ENCODE data around the gene NF1. TPM values are rescaled to one million over a fixed set of nuclear protein-coding genes. Genes with fewer than 3 reads are reported as not detected.

NF1 gene
- total RNA-seq, 4 donors from 2014 or later = 40.9 to 158 (median 113) TPM

DNA sequence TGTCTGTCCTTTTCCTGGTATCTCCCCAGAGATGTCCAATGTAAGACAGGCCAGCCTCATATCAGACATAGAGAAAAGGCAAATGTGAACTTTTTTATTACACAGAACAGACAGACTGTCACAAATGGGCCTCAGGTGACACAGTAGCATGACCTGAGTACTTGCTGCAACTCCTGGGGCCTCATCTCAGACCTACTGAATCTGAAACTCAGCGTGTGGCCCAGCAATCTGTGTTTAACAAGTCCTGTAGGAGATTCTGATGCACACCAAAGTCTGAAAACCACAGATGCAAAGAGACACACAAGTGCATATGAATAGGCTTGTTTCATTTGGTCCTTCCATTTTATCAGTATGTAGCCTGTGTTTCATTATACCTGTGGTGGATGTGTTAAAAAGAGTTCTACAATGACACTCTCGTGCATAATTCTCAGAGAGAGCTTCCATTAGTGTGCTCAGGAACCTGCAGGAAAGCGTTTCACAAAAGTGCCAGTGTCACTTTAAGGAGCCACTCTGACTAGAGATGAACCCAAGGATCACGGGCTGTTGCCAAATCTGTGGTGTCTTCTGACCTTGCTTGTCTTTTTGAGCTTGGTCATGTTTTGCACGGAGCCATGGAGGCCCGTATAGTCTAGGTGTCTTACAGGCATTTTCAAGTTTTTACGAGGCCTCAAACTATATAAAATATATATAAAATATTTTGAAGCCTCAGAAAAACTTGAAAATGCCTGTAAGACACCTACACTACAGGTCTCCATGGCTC lies 33.8 kb upstream of the NF1 start:
- H3K36me3 ChIP-seq = no peaks in the 10 kb centered on the region
- no peaks in the 10 kb centered on the region for H3K27me3 ChIP-seq
- DNase-seq = no peak
- H3K4me3 ChIP-seq = no peak overlapping the region
- H3K27ac ChIP-seq = no peak overlapping the region
- intact Hi-C loops (cut with DNase I; ENCODE audit: low total_unique reads) = no loop called here
- no peaks in the 10 kb centered on the region for H3K9me3 ChIP-seq
- no peaks in the 10 kb centered on the region for H3K4me1 ChIP-seq
- TF ChIP-seq CTCF (IDR thresholded peaks at IDR 0.05) (no peak), POLR2A (IDR thresholded peaks at IDR 0.05) (no peak)

DNA sequence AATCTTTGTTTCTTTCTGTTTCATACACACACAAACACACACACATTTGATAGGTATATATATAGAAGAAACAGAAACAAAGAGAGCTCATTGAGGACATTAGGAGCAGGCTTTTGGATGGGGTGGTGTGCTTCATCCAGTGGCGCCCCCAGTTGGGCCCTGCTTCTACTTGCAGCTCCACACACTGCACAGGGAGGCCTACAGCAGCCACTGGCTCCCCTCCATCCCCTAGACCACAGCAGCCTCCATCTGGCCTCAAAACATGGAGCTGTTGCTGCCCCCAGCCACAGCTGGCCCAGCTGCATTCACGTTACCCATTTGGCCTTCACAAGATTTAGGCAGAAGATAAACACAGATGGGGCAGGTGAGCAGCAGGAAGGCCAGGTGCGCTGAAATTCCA lies 33.1 kb upstream of the NF1 start:
- H3K36me3 ChIP-seq = no peaks in the 10 kb centered on the region
- H3K27ac ChIP-seq = no peak overlapping the region
- no peaks in the 10 kb centered on the region for H3K4me1 ChIP-seq
- intact Hi-C loops (cut with DNase I; ENCODE audit: low total_unique reads) = no loop called here
- TF ChIP-seq POLR2A (IDR thresholded peaks at IDR 0.05) (no peak), CTCF (IDR thresholded peaks at IDR 0.05) (no peak)
- no peaks in the 10 kb centered on the region for H3K27me3 ChIP-seq
- no peak for DNase-seq
- no peak overlapping the region for H3K4me3 ChIP-seq
- H3K9me3 ChIP-seq = no peaks in the 10 kb centered on the region

GRCh38 chr17:31062346-31062745 lies 32.4 kb upstream of the NF1 start:
- no peak overlapping the region for H3K4me3 ChIP-seq
- intact Hi-C loops (cut with DNase I; ENCODE audit: low total_unique reads) = no loop called here
- no peaks in the 10 kb centered on the region for H3K4me1 ChIP-seq
- no peak overlapping the region for H3K27ac ChIP-seq
- no peak for DNase-seq
- H3K27me3 ChIP-seq = no peaks in the 10 kb centered on the region
- no peaks in the 10 kb centered on the region for H3K36me3 ChIP-seq
- TF ChIP-seq POLR2A (IDR thresholded peaks at IDR 0.05) (no peak), CTCF (IDR thresholded peaks at IDR 0.05) (no peak)
- H3K9me3 ChIP-seq = no peaks in the 10 kb centered on the region

DNA sequence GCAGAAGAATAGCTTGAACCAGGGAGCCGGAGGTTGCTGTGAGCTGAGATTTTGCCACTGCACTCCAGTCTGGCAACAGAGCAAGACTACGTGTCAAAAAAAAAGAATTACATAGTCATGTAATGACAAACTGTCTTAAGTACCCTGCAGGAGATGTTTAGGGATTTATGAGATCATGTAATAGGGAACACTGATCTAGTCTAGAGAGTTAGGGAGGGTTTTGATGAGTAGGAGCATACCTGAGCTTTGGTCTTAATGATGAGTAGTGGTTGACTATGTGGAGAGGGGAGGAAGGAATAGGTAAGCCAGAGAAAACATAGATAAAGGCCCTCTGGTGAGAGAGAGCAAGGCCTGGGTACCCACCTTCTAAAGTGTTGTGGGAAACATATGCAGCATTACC lies 30.1 kb upstream of the NF1 start:
- H3K36me3 ChIP-seq = no peaks in the 10 kb centered on the region
- intact Hi-C loops (cut with DNase I; ENCODE audit: low total_unique reads) = no loop called here
- DNase-seq = no peak
- no peaks in the 10 kb centered on the region for H3K27me3 ChIP-seq
- no peaks in the 10 kb centered on the region for H3K4me1 ChIP-seq
- H3K9me3 ChIP-seq = no peaks in the 10 kb centered on the region
- TF ChIP-seq POLR2A (IDR thresholded peaks at IDR 0.05) (no peak), CTCF (IDR thresholded peaks at IDR 0.05) (no peak)
- H3K27ac ChIP-seq = no peak overlapping the region
- no peak overlapping the region for H3K4me3 ChIP-seq

DNA sequence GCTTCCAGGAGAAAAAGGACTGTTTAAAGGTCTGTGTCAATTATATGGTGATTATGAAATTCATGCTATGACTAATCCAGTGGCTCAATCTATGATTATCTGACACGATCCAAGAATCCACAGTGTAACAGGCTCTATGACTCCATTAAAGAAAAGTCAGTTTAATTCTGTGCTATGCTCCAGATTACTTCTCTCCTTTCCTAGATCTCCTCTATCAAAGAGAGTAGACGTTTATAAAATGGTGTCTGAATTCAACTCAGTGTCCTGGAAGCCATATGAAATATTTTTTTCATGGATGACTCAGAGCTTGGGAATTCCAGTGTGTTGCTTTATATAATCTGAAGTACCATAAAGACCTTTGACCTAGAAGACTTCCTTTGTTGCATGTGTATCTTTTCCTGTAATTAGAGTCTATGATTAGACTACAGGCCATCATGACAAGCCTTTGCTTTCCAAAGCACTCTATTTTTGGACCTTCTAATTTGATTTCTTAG lies 27.0 kb upstream of the NF1 start:
- Histone ChIP-seq H3K27ac (no peak overlapping the region), H3K27me3 (no peaks in the 10 kb centered on the region), H3K4me1 (no peaks in the 10 kb centered on the region), H3K36me3 (no peaks in the 10 kb centered on the region), H3K4me3 (no peak overlapping the region), H3K9me3 (no peaks in the 10 kb centered on the region)
- TF ChIP-seq POLR2A (IDR thresholded peaks at IDR 0.05) (no peak), CTCF (IDR thresholded peaks at IDR 0.05) (no peak)
- intact Hi-C loops (cut with DNase I; ENCODE audit: low total_unique reads) = no loop called here
- DNase-seq = no peak
